Activated CD4-positive, alpha-beta T cell treated with anti-CD3 and anti-CD28 coated beads for 36 hours (primary cell): Measurements from ENCODE around the gene PTPRN. TPM values are rescaled to one million over a fixed set of nuclear protein-coding genes. Genes with fewer than 3 reads are reported as not detected.

Experiments used
- ATAC-seq: fragments of 200-7000 bp; cut with Tn5 transposase; one replicate; pipeline ENCODE4 v1.10.0; 2021; ENCODE audit warnings: mild to moderate bottlenecking, moderate library complexity
- CTCF ChIA-PET: fragments of 350-600 bp; sonication (Branson Sonifier 250); formaldehyde crosslinking; loops from one replicate; lab custom pipeline; 2021; ENCODE audit warnings: antibody characterized with exemption; lab: Charles Lee
- POLR2A ChIA-PET: fragments of 350-600 bp; sonication (Branson Sonifier 250); formaldehyde crosslinking; loops from one replicate; lab custom pipeline; 2021; ENCODE audit warnings: antibody characterized with exemption, inconsistent platforms; lab: Charles Lee
- DNase-seq: peaks from one replicate; pipeline ENCODE4 v3.0.0-alpha.2; 2020
- H3K27ac Mint-ChIP-seq: one replicate; pipeline ENCODE4 v1.8.0; 2021; ENCODE audit warnings: mixed read lengths
- H3K27me3 Mint-ChIP-seq: one replicate; pipeline ENCODE4 v1.8.0; 2021; ENCODE audit warnings: mixed read lengths
- H3K36me3 Mint-ChIP-seq: one replicate; pipeline ENCODE4 v1.8.0; 2021; ENCODE audit warnings: low read depth, mixed read lengths
- H3K4me1 Mint-ChIP-seq: one replicate; pipeline ENCODE4 v1.8.0; 2021; ENCODE audit warnings: mixed read lengths
- H3K4me3 Mint-ChIP-seq: one replicate; pipeline ENCODE4 v1.8.0; 2021; ENCODE audit warnings: mild to moderate bottlenecking, moderate library complexity, mixed read lengths
- H3K9me3 Mint-ChIP-seq: one replicate; pipeline ENCODE4 v1.8.0; 2021; ENCODE audit warnings: low read depth, mixed read lengths
- intact Hi-C, 2 experiments: fragments of 100-400 bp; cut with DNase I in 1 of 2; cut with micrococcal nuclease in 1 of 2; formaldehyde crosslinking; loops; one replicate each; pipeline versions ENCODE4 v1.14.2 to v1.15.1; 2022 to 2024; cut with DNase I, micrococcal nuclease
- microRNA-seq: library from miRNA; unstranded; fragments of <30 nt; microRNA quantifications from one replicate; pipeline ENCODE4 v1.2.0, GENCODE V29; 2021; ENCODE audit warnings: borderline replicate concordance
- total RNA-seq, 2 experiments: library from RNA; stranded (reverse); gene quantifications; one replicate each; pipeline ENCODE4 v1.2.3, GENCODE V29; 2021

The PTPRN gene
- total RNA-seq, 2 experiments from 2014 or later = 0.30 to 0.43 TPM

GRCh38 chr2:219245148-219245898 is 63.9 kb downstream of the PTPRN start, which contains the start of the genes GLB1L and STK16:
GLB1L (minus strand) TSS chr2:219245444; CDS start chr2:219243573, 1,871 bp downstream.
STK16 (plus strand) TSS chr2:219245479; CDS start chr2:219246000, 521 bp downstream.
- intact Hi-C loops = loop anchor here (1.0 to 5.0 kb wide), 8 partner anchors 9 to 252 kb away; partner anchors contain the start of genes ANKZF1 (in 2 of the 2), ATG9A (in 2 of the 2), DNAJB2 (in 1 of the 2) and DNPEP (in 1 of the 2)

GRCh38 chr2:219244789-219245147 is 64.4 kb downstream of the PTPRN start:
- ATAC-seq (no peak), DNase-seq (no peak)
- ChIA-PET POLR2A (interaction anchor here (0.6 to 2.2 kb wide), 6 partner anchors 8 to 38 kb away, joined by 3 to 10 read pairs (median 4); partner anchors contain the start of genes ABCB6, ANKZF1, ATG9A and TUBA4A), CTCF (interaction anchor here (0.6 to 3.5 kb wide), 16 partner anchors 10 to 215 kb away, joined by 3 to 20 read pairs (median 4); partner anchors contain the start of genes DNAJB2, TUBA4A and ZFAND2B)
- peaks cover 54% of the 10 kb centered on the region for H3K4me1 Mint-ChIP-seq
- H3K36me3 Mint-ChIP-seq = peaks cover 29% of the 10 kb centered on the region
- intact Hi-C loops = loop anchor here (1.0 to 5.0 kb wide), 8 partner anchors 10 to 253 kb away; partner anchors contain the start of genes ANKZF1 (in 2 of the 2), ATG9A (in 2 of the 2), DNAJB2 (in 1 of the 2) and DNPEP (in 1 of the 2)
- H3K27ac Mint-ChIP-seq = peak overlapping the region; percentile 100
- peak overlapping the region; percentile 89 for H3K4me3 Mint-ChIP-seq
- no peaks in the 10 kb centered on the region for H3K27me3 Mint-ChIP-seq
- no peaks in the 10 kb centered on the region for H3K9me3 Mint-ChIP-seq

More at GRCh38 chr2:219245148-219245898, 63.9 kb downstream of the PTPRN start, which contains the start of the genes GLB1L and STK16:
- no peaks in the 10 kb centered on the region for H3K27me3 Mint-ChIP-seq
- ATAC-seq (peak; percentile 62), DNase-seq (peak; percentile 93)
- ChIA-PET CTCF (interaction anchor here (0.6 to 3.5 kb wide), 16 partner anchors 9 to 215 kb away, joined by 3 to 20 read pairs (median 4); partner anchors contain the start of genes DNAJB2, TUBA4A and ZFAND2B), POLR2A (interaction anchor here (0.6 to 2.2 kb wide), 6 partner anchors 8 to 38 kb away, joined by 3 to 10 read pairs (median 4); partner anchors contain the start of genes ABCB6, ANKZF1, ATG9A and TUBA4A)
- peak within 1 kb of the TSS; percentile 89 for H3K4me3 Mint-ChIP-seq
- H3K36me3 Mint-ChIP-seq = peaks cover 35% of the 10 kb centered on the region
- H3K4me1 Mint-ChIP-seq = peaks cover 59% of the 10 kb centered on the region
- no peaks in the 10 kb centered on the region for H3K9me3 Mint-ChIP-seq
- H3K27ac Mint-ChIP-seq = peak within 1 kb of the TSS; percentile 100

DNA sequence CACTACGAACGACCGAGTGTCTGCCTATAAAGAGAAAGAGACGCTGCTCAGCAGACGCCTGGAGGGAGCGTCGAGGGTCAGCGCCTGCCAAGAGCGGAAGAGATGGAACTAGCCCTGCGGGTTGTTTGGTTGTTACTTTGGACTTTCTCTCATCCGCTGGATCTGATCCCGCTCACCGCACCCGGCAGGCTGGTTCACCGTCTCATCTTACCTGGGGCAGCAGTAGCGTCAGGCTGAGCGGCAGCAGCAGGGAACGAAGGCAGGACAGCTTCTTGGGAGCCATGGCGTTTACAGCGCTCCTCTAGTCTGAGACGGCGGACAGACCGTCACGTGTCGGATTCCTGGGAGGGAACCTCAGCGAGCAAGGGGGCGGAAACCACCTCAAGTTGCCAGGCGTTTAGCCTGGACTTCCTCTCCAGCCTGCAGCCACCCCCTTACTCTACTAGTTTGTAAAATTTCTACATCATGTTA is 65.9 kb downstream of the PTPRN start:
- no peak for ATAC-seq
- intact Hi-C loops = no loop called here
- Mint-ChIP-seq H3K4me3 (peak overlapping the region; percentile 66), H3K27ac (no peak overlapping the region), H3K4me1 (peaks cover 39% of the 10 kb centered on the region), H3K27me3 (no peaks in the 10 kb centered on the region), H3K9me3 (no peaks in the 10 kb centered on the region), H3K36me3 (peaks cover 16% of the 10 kb centered on the region)
- DNase-seq = no peak
- POLR2A ChIA-PET = no interaction called here
- CTCF ChIA-PET = interaction anchor here (3.5 kb wide), 1 partner anchor 34 kb away, joined by 20 read pairs; the partner anchor contains the start of gene DNAJB2

Small RNAs within 50 kb of the gene (microRNA-seq; reads per million reads assigned to microRNA genes)
- gene MIR153-1 = not detected

Other genes with a start within 250 kb of the PTPRN start
- under 1 TPM in 1 of 2 experiments, not detected in 1; 0.12 TPM for gene IHH, start 248.5 kb downstream of the PTPRN start, total RNA-seq
- gene NHEJ1, start 148.6 kb downstream of the PTPRN start, total RNA-seq = 10 to 100 TPM; 20.7 to 23.8 TPM
- gene SLC23A3, start 139.4 kb downstream of the PTPRN start, total RNA-seq = 1 to 10 TPM; 1.2 to 1.9 TPM
- 10 to 100 TPM; 38.7 to 41.4 TPM for gene CNPPD1, start 132.5 kb downstream of the PTPRN start, total RNA-seq
- gene RETREG2, start 131.1 kb downstream of the PTPRN start, total RNA-seq = 10 to 100 TPM; 58.8 to 70.1 TPM
- gene ZFAND2B, start 102.6 kb downstream of the PTPRN start, total RNA-seq = 10 to 100 TPM; 21.5 to 27.6 TPM
- gene ABCB6, start 90.4 kb downstream of the PTPRN start, total RNA-seq = 10 to 100 TPM; 18.2 to 21.9 TPM
- 10 to 100 TPM; 43.5 to 45.6 TPM for gene ATG9A, start 79.8 kb downstream of the PTPRN start, total RNA-seq
- 100 to 1,000 TPM; 140 to 166 TPM for gene ANKZF1, start 79.6 kb downstream of the PTPRN start, total RNA-seq
- gene GLB1L, start 64.0 kb downstream of the PTPRN start, total RNA-seq = 1 to 10 TPM; 2.7 to 4.2 TPM
- gene STK16, start 63.9 kb downstream of the PTPRN start, total RNA-seq = 10 to 100 TPM; 34.3 to 35.4 TPM
- gene TUBA4B, start 56.2 kb downstream of the PTPRN start, total RNA-seq = not detected
- gene TUBA4A, start 55.5 kb downstream of the PTPRN start, total RNA-seq = 100 to 1,000 TPM; 210 to 369 TPM
- 10 to 100 TPM; 51.8 to 62.8 TPM for gene DNAJB2, start 30.0 kb downstream of the PTPRN start, total RNA-seq
- gene RESP18, start 23.3 kb upstream of the PTPRN start, total RNA-seq = not detected
- gene DNPEP, start 78.5 kb upstream of the PTPRN start, total RNA-seq = 10 to 100 TPM; 81.0 to 93.1 TPM
- not detected for gene DES, start 109.0 kb upstream of the PTPRN start, total RNA-seq
- 1 to 10 TPM in 1 of 2 experiments, under 1 TPM in 1; 0.89 to 1.4 TPM for gene SPEG, start 125.4 kb upstream of the PTPRN start, total RNA-seq
- gene GMPPA, start 189.5 kb upstream of the PTPRN start, total RNA-seq = 10 to 100 TPM; 35.2 to 35.5 TPM
- gene ASIC4, start 205.1 kb upstream of the PTPRN start, total RNA-seq = not detected
- gene CHPF, start 234.4 kb upstream of the PTPRN start, total RNA-seq = 10 to 100 TPM; 14.1 to 17.1 TPM
- gene TMEM198, start 234.6 kb upstream of the PTPRN start, total RNA-seq = 1 to 10 TPM; 2.4 to 2.7 TPM